IMR-90 (cell line): Measurements from ENCODE around the gene PRSS22.

Source experiments
- CHD1 ChIP-seq: IDR thresholded peaks from 2 replicates; pipeline ENCODE4 v1.6.1; 2012; ENCODE audit warnings: low read depth, low read length, improper control_type of control experiment
- CTCF ChIP-seq: conservative IDR thresholded peaks from 2 replicates; pipeline ENCODE4 v1.5.1; 2012; ENCODE audit warnings: mild to moderate bottlenecking, low read depth, low read length, improper control_type of control experiment
- FOS ChIP-seq: fragments of 150-350 bp; IDR thresholded peaks from 2 replicates; pipeline ENCODE4 v1.6.1; 2016; ENCODE audit warnings: low read depth, low read length
- MAFK ChIP-seq: IDR thresholded peaks from 2 replicates; pipeline ENCODE4 v1.6.1; 2012; ENCODE audit warnings: low read depth, low read length, improper control_type of control experiment
- MAZ ChIP-seq: IDR thresholded peaks from 2 replicates; pipeline ENCODE4 v1.6.1; 2012; ENCODE audit warnings: low read depth, mild to moderate bottlenecking, low read length, improper control_type of control experiment, moderate library complexity, borderline replicate concordance
- MXI1 ChIP-seq: IDR thresholded peaks from 2 replicates; pipeline ENCODE4 v1.6.1; 2012; ENCODE audit warnings: low read depth, mild to moderate bottlenecking, low read length, moderate library complexity, borderline replicate concordance
- POLR2A ChIP-seq: IDR thresholded peaks from 2 replicates; pipeline ENCODE4 v1.6.1; 2012; ENCODE audit warnings: mild to moderate bottlenecking, low read depth, low read length
- RAD21 ChIP-seq: IDR thresholded peaks from 2 replicates; pipeline ENCODE4 v1.6.1; 2012; ENCODE audit warnings: low read length, improper control_type of control experiment
- SMC3 ChIP-seq: fragments of 150-350 bp; IDR thresholded peaks from 2 replicates; pipeline ENCODE4 v1.6.1; 2016; ENCODE audit warnings: low read depth, mild to moderate bottlenecking, antibody characterized with exemption, low read length, moderate library complexity
- USF2 ChIP-seq: fragments of 150-350 bp; IDR thresholded peaks from 2 replicates; pipeline ENCODE4 v1.6.1; 2017; ENCODE audit warnings: mild to moderate bottlenecking, antibody characterized with exemption, low read length, low read depth

GRCh38 chr16:2840914-2841313 lies 17.1 kb downstream of the PRSS22 start:
- TF ChIP-seq CTCF (no peak), SMC3 (no peak), RAD21 (no peak), MAFK (no peak), POLR2A (no peak), FOS (no peak), CHD1 (no peak), MAZ (no peak), MXI1 (no peak), USF2 (no peak)
